MG63 (cell line): ENCODE data around the gene DYNC2LI1. TPM values are rescaled to one million over a fixed set of nuclear protein-coding genes. Genes with fewer than 3 reads are reported as not detected.

Experiments used
- DNase-seq: peaks from one replicate; pipeline ENCODE4 v3.0.0-alpha.2; 2020
- H3K27me3 ChIP-seq: fragments of 250-450 bp; sonication (Bioruptor Pico); 2 replicates; pipeline ENCODE4 v1.5.1; 2020; ENCODE audit warnings: mild to moderate bottlenecking, moderate library complexity
- H3K36me3 ChIP-seq: fragments of 250-450 bp; sonication (Bioruptor Pico); 2 replicates; pipeline ENCODE4 v1.5.1; 2020; ENCODE audit warnings: mild to moderate bottlenecking, moderate library complexity
- H3K4me3 ChIP-seq: fragments of 250-450 bp; sonication (Bioruptor Pico); 2 replicates; pipeline ENCODE4 v1.5.1; 2020; ENCODE audit warnings: mild to moderate bottlenecking, moderate library complexity
- H3K9me3 ChIP-seq: fragments of 250-450 bp; sonication (Bioruptor Pico); 2 replicates; pipeline ENCODE4 v1.5.1; 2020; ENCODE audit warnings: mild to moderate bottlenecking, moderate library complexity
- total RNA-seq: library from RNA; depleted of rRNA; stranded (reverse); fragments of >200 nt; shearing (Covaris generic); gene quantifications from 2 replicates; pipeline ENCODE4 v1.2.3, GENCODE V29; 2014; ENCODE audit warnings: low replicate concordance; rRNA removed

Gene DYNC2LI1
- total RNA-seq, 1 experiment from 2014 or later: 22.4 TPM

DNA sequence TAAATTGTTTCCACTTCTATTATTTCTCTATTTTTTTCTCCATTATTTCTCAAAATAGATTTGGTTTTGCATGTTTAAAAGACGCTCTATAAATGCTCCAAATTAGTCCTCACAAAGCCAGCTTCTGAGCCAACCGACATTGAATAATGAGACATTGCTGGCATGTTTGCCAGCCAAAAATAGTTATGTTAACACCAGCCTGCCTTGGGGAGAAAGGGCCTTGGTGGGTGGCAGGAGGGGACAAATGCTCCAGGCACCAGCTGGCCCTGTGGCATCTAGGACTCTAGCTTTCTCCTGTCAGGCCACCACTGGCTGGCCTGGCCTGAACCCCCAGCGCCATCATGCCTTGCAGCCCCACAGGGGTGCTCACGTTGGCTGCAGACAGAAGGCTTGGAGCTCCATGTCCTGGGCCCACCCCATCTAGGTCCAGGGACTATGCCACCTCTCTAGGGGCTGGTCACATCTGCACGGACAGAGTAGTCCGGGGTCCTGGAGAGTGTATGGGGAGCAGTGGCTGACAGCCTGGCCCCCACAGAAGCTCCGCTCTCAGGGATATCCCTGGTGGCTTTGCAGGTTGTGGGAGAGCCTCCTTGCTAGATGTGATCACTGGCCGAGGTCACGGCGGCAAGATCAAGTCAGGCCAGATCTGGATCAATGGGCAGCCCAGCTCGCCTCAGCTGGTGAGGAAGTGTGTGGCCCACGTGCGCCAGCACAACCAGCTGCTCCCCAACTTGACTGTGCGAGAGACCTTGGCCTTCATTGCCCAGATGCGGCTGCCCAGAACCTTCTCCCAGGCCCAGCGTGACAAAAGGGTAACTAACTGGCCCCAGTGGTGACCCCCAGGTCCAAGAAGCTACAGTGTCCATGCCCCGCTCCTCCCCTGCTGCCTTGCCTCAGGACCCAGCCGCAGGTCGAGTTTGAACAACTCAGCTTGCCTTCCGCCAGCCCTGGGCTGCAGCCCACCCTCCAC is 77.5 kb downstream of the DYNC2LI1 start:
- DNase-seq: no peak
- Histone ChIP-seq H3K4me3 (no peak overlapping the region), H3K27me3 (peaks cover 13% of the 10 kb centered on the region), H3K9me3 (no peaks in the 10 kb centered on the region), H3K36me3 (no peaks in the 10 kb centered on the region)

DNA sequence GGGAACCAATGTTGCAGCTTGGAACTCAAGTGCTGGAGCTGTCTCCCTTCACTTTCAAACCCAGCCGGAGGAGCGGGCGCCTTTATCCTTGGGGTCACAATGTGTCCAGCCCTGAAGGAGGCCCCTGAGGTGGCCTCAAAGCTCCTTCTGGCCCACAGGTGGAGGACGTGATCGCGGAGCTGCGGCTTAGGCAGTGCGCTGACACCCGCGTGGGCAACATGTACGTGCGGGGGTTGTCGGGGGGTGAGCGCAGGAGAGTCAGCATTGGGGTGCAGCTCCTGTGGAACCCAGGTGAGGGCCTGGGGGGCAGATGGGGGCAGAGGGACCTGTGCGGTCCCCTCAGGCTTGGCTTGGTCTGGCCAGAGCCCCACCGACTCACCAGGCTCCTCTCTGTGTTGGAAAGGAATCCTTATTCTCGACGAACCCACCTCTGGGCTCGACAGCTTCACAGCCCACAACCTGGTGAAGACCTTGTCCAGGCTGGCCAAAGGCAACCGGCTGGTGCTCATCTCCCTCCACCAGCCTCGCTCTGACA is 78.4 kb downstream of the DYNC2LI1 start:
- H3K4me3 ChIP-seq: no peak overlapping the region
- H3K36me3 ChIP-seq: no peaks in the 10 kb centered on the region
- H3K9me3 ChIP-seq: no peaks in the 10 kb centered on the region
- peaks cover 18% of the 10 kb centered on the region for H3K27me3 ChIP-seq
- no peak for DNase-seq

DNA sequence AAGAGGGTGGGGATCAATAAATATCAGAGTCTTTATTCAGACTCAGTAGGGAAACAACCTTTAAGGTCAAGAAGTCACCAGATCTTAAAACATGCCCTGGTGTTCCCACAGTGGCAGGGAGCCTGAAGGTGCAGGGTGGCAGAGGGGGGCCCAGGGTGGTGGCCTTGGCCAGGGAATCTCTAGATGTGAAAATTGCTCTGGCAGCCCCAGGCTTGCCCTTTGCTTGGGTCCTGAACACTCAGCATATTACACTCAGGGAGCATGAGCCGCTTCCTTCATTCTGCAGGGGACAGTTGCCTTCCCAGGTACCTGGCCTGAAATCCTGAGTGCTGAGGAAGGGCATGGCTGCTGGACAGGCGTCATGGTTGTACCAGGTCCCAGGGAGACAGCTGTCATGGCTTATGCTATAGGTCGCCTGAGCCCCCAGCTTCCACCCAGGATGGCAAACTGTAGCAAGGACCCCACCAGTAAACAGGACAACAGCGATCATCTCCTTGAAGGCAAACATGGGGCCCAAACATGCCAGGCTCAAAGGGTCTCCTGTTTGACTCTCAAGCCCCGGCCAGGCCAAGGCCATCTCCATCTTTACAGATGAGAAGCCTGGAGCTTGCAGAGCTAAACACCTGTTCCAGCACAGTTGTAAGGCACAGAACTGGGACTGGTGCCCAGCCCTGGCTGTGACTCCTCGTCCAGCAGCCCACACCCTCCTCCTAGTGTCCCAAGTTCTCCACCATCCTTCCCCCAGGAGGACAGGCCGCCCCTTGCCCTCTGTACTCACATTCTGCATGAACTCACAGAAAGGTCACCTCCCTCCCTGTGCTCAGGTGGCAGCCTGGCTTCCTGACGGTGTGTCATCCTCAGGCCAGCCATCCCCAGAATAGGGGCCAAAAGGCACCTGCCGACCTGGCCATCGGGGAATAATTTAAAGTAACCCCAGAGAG is 79.6 kb downstream of the DYNC2LI1 start:
- H3K27me3 ChIP-seq: peaks cover 28% of the 10 kb centered on the region
- no peak for DNase-seq
- H3K4me3 ChIP-seq: no peak overlapping the region
- no peaks in the 10 kb centered on the region for H3K36me3 ChIP-seq
- H3K9me3 ChIP-seq: no peaks in the 10 kb centered on the region

DNA sequence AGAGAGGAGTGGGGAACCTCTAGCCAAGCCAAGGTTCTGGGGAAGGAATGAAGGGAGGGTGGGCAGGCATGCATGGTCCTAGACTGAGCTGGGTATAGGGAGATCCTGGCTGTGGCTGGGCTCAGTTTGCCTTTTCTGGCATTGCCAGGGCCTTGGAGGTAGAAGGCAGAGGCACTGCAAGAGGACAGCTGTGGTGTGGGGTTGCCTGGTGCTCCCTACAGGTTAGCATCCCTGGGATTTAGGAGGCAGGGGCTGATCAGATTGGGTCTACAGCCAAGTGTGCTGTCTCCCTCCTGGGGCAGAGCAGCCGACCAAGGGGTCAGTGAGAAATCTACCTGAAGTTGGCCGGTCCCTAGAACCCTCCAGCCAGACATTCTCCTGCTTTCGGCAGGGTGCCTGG is 80.8 kb downstream of the DYNC2LI1 start:
- no peak for DNase-seq
- Histone ChIP-seq H3K27me3 (peaks cover 40% of the 10 kb centered on the region), H3K9me3 (no peaks in the 10 kb centered on the region), H3K4me3 (no peak overlapping the region), H3K36me3 (no peaks in the 10 kb centered on the region)

DNA sequence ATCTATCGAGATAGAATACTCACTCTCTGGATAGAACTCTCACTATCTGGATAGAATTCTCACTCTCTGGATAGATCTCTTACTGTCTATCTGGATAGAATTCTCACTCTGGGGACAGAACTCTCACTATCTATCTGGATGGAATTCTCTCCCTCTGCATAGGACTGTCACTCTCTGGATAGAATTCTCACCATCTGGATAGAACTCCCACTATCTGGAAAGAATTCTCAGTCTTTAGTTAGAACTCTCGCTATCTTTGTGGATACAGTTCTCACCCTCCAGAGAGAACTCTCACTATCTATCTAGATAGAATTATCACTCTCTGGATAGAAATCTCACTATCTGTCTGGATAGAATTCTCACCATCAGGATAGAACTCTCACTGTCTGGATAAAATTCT is 81.5 kb downstream of the DYNC2LI1 start:
- Histone ChIP-seq H3K36me3 (no peaks in the 10 kb centered on the region), H3K4me3 (no peak overlapping the region), H3K9me3 (no peaks in the 10 kb centered on the region), H3K27me3 (peaks cover 46% of the 10 kb centered on the region)
- no peak for DNase-seq

Other genes starting within 250 kb of the DYNC2LI1 start
- gene THADA, start 178.0 kb upstream of the DYNC2LI1 start, total RNA-seq: 27.1 and 37.4 TPM in 2 replicates
- 0.44 and 1.2 TPM in 2 replicates for gene PLEKHH2, start 136.8 kb upstream of the DYNC2LI1 start, total RNA-seq
- not detected in 2 replicates for gene C1GALT1C1L, start 97.6 kb upstream of the DYNC2LI1 start, total RNA-seq
- gene ABCG5, start 64.8 kb downstream of the DYNC2LI1 start, total RNA-seq: not detected in 2 replicates
- not detected in 2 replicates for gene ABCG8, start 64.9 kb downstream of the DYNC2LI1 start, total RNA-seq
- gene LRPPRC, start 221.9 kb downstream of the DYNC2LI1 start, total RNA-seq: 105 and 137 TPM in 2 replicates